Naive thymus-derived CD4-positive, alpha-beta T cell (primary cell): ENCODE results near the gene CCDC8. TPM values are rescaled to one million over a fixed set of nuclear protein-coding genes. Genes with fewer than 3 reads are reported as not detected.

ENCODE experiments used
- ATAC-seq: fragments of 150-1000 bp; cut with Tn5 transposase; 2 replicates; pipeline ENCODE4 v1.10.0; 2021; ENCODE audit warnings: mild to moderate bottlenecking, moderate library complexity
- CTCF ChIA-PET: fragments of 350-600 bp; sonication (Branson Sonifier 250); formaldehyde crosslinking; loops from one replicate; lab custom pipeline; 2021; ENCODE audit warnings: antibody characterized with exemption; lab: Charles Lee
- POLR2A ChIA-PET: fragments of 350-600 bp; sonication (Branson Sonifier 250); formaldehyde crosslinking; loops from one replicate; lab custom pipeline; 2021; ENCODE audit warnings: antibody characterized with exemption, inconsistent platforms; lab: Charles Lee
- DNase-seq, 9 donors: peaks; one replicate each; pipeline versions ENCODE4 v3.0.0 to v3.0.0-alpha.2; 2020 to 2022; ENCODE audit warnings: mixed read lengths in 1 of 9
- H3K27ac ChIP-seq: one replicate; pipeline ENCODE4 v1.7.0; 2013; ENCODE audit warnings: mild to moderate bottlenecking, low read depth, low read length, moderate library complexity
- H3K27me3 ChIP-seq, 2 donors: one replicate each; pipeline ENCODE4 v1.7.0; 2013; ENCODE audit warnings: low read length in 2 of 2, mild to moderate bottlenecking in 2 of 2, moderate library complexity in 2 of 2; ENCODE audit not compliant: control insufficient read depth in 2 of 2, insufficient read depth in 2 of 2
- H3K36me3 ChIP-seq, 3 experiments: 1 replicate in 2 of 3; 2 replicates in 1 of 3; pipeline ENCODE4 v1.7.0; 2013; ENCODE audit warnings: low read length in 3 of 3, mild to moderate bottlenecking in 3 of 3, moderate library complexity in 1 of 3; ENCODE audit not compliant: insufficient read depth in 3 of 3, control insufficient read depth in 2 of 3
- H3K4me1 ChIP-seq, 2 donors: one replicate each; pipeline ENCODE4 v1.7.0; 2013; ENCODE audit warnings: low read length in 2 of 2, mild to moderate bottlenecking in 2 of 2, moderate library complexity in 1 of 2; ENCODE audit not compliant: control insufficient read depth in 2 of 2, insufficient read depth in 2 of 2
- H3K4me3 ChIP-seq: 2 replicates; pipeline ENCODE4 v1.7.0; 2013; ENCODE audit warnings: mild to moderate bottlenecking, low read length
- H3K9me3 ChIP-seq, 3 experiments: 1 replicate in 2 of 3; 2 replicates in 1 of 3; pipeline ENCODE4 v1.7.0; 2013; ENCODE audit warnings: low read length in 3 of 3; ENCODE audit not compliant: control insufficient read depth in 2 of 3
- H3K27ac Mint-ChIP-seq, 9 donors: one replicate each; pipeline ENCODE4 v1.8.0; 2020 to 2022; ENCODE audit warnings: mixed read lengths in 9 of 9, mild to moderate bottlenecking in 8 of 9, moderate library complexity in 5 of 9, inconsistent platforms in 2 of 9
- H3K27me3 Mint-ChIP-seq, 5 donors: one replicate each; pipeline ENCODE4 v1.8.0; 2021 to 2022; ENCODE audit warnings: mixed read lengths in 5 of 5, mild to moderate bottlenecking in 1 of 5
- H3K36me3 Mint-ChIP-seq, 5 donors: one replicate each; pipeline ENCODE4 v1.8.0; 2020 to 2022; ENCODE audit warnings: mixed read lengths in 5 of 5, mild to moderate bottlenecking in 3 of 5, inconsistent platforms in 1 of 5
- H3K4me1 Mint-ChIP-seq, 7 donors: one replicate each; pipeline ENCODE4 v1.8.0; 2020 to 2022; ENCODE audit warnings: mixed read lengths in 7 of 7, mild to moderate bottlenecking in 3 of 7, inconsistent platforms in 1 of 7
- H3K4me3 Mint-ChIP-seq, 10 donors: one replicate each; pipeline ENCODE4 v1.8.0; 2020 to 2022; ENCODE audit warnings: mild to moderate bottlenecking in 10 of 10, mixed read lengths in 10 of 10, moderate library complexity in 6 of 10, inconsistent platforms in 2 of 10
- H3K9me3 Mint-ChIP-seq, 11 donors: one replicate each; pipeline ENCODE4 v1.8.0; 2020 to 2022; ENCODE audit warnings: mixed read lengths in 11 of 11, mild to moderate bottlenecking in 4 of 11, inconsistent platforms in 1 of 11, moderate library complexity in 1 of 11
- intact Hi-C, 2 donors: fragments of 100-400 bp; cut with micrococcal nuclease; formaldehyde crosslinking; loops; one replicate each; pipeline ENCODE4 v1.15.1; 2023
- polyA plus RNA-seq, 2 donors: library from polyadenylated mRNA; unstranded; fragments of 300-500 nt; fragmentation: Illumina TruSeq; gene quantifications; one replicate each; pipeline ENCODE4 v1.2.3, GENCODE V29; 2021
- total RNA-seq, 6 experiments: library from RNA in 5 of 6; stranded (reverse) in 5 of 6; gene quantifications; 1 replicate in 5 of 6; 2 replicates in 1 of 6; pipeline ENCODE4 v1.2.3 and lab custom pipeline; 2021 to 2026

The CCDC8 gene
- total and polyA plus RNA-seq, 7 experiments from 2014 or later, result not detected

DNA sequence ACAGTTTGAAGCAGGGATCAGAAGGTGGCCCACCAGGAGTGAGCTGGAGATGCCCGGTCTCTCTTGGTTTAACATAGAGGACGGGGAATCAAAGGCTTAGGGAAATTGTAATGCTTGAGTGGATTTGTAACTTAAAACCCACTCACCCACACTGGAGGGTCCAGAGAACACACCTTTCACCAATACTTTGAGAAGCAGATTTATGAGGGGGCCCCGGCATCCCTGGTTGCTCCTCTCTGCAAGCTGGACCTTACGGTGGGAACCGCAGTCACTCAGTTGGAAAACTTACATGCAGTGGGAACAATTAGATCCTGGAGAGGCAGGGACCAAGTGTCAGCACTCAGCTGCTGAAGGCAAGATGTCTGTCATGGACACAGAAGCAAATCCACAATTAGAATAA is 45.9 kb downstream of the CCDC8 start:
- DNase-seq (no peak), ATAC-seq (no peak)
- Histone ChIP-seq H3K27ac (no peak overlapping the region), H3K4me1 (peaks cover 4 to 8% of the 10 kb centered on the region in 2 donors), H3K36me3 (peaks cover 0 to 23% (median 0%) of the 10 kb centered on the region in 3 experiments), H3K9me3 (no peaks in the 10 kb centered on the region), H3K27me3 (no peaks in the 10 kb centered on the region), H3K4me3 (no peak overlapping the region)
- peak overlapping the region in 1 of 9 donors; percentile 21 for H3K27ac Mint-ChIP-seq
- no peak overlapping the region for H3K4me3 Mint-ChIP-seq
- H3K36me3 Mint-ChIP-seq, result peaks cover 5 to 29% (median 11%) of the 10 kb centered on the region in 5 donors
- ChIA-PET CTCF (interaction anchor here (0.9 kb wide), 1 partner anchor 21 kb away, joined by 3 read pairs; the partner anchor contains the start of gene PPP5C), POLR2A (no interaction called here)
- H3K4me1 Mint-ChIP-seq, result peaks cover 22 to 65% (median 52%) of the 10 kb centered on the region in 7 donors
- no peaks in the 10 kb centered on the region for H3K27me3 Mint-ChIP-seq
- intact Hi-C loops, result no loop called here
- no peaks in the 10 kb centered on the region for H3K9me3 Mint-ChIP-seq

DNA sequence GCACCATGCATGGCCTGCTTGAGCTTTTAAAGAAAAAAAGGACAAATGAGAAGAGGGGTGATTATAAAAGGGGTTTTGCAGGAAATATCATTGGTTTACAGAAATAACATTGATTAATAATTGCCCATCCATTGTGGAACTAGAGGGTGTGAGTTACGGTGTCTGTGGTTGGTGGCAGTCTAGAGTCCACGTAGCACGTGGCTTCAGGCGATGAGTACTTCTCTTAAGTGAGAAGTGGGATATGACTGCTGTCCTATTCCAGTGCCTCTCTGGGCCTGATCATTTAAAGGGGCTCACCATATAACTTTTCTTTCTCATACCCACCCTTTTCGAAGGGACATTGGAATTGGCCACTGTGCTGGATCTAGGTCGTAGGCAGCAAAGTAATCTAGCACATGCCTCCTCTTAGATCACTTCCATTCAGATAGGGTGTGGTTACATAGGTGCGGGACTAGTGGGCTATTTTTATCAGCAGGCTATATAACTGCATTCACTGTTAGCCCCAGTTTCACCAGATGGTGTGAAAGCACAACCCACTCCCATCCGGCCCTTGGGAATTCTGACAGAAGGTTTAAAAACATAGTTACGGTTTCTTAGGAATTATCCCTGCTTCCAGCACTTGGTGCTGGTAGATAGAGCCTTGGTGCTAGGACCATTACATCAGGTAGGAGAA is 46.6 kb downstream of the CCDC8 start:
- ATAC-seq (no peak), DNase-seq (no peak)
- POLR2A ChIA-PET, result no interaction called here
- Histone ChIP-seq H3K36me3 (peaks cover 0 to 23% (median 0%) of the 10 kb centered on the region in 3 experiments), H3K4me3 (no peak overlapping the region), H3K27ac (no peak overlapping the region), H3K9me3 (no peaks in the 10 kb centered on the region), H3K27me3 (no peaks in the 10 kb centered on the region), H3K4me1 (peaks cover 4 to 12% of the 10 kb centered on the region in 2 donors)
- Mint-ChIP-seq H3K4me1 (peaks cover 20 to 63% (median 51%) of the 10 kb centered on the region in 7 donors), H3K4me3 (no peak overlapping the region), H3K27me3 (no peaks in the 10 kb centered on the region), H3K27ac (peak overlapping the region in 1 of 9 donors; percentile 21), H3K36me3 (peaks cover 7 to 29% (median 11%) of the 10 kb centered on the region in 5 donors), H3K9me3 (no peaks in the 10 kb centered on the region)
- intact Hi-C loops, result no loop called here
- CTCF ChIA-PET, result interaction anchor here (0.6 kb wide), 1 partner anchor 175 kb away, joined by 3 read pairs; no protein-coding TSS in a partner anchor

GRCh38 chr19:46365561-46365960 is 47.8 kb downstream of the CCDC8 start:
- no peaks in the 10 kb centered on the region for H3K27me3 ChIP-seq
- no peak for ATAC-seq
- H3K4me3 ChIP-seq, result no peak overlapping the region
- H3K4me1 ChIP-seq, result peaks cover 8% of the 10 kb centered on the region in 2 donors
- peaks cover 18 to 60% (median 47%) of the 10 kb centered on the region in 7 donors for H3K4me1 Mint-ChIP-seq
- peaks cover 7 to 25% (median 11%) of the 10 kb centered on the region in 5 donors for H3K36me3 Mint-ChIP-seq
- peak overlapping the region in 1 of 9 donors; percentile 55 for H3K27ac Mint-ChIP-seq
- H3K9me3 Mint-ChIP-seq, result no peaks in the 10 kb centered on the region
- H3K27me3 Mint-ChIP-seq, result no peaks in the 10 kb centered on the region
- no peaks in the 10 kb centered on the region for H3K9me3 ChIP-seq
- intact Hi-C loops, result no loop called here
- ChIA-PET POLR2A (no interaction called here), CTCF (interaction anchor here (0.6 kb wide), 1 partner anchor 192 kb away, joined by 3 read pairs; no protein-coding TSS in a partner anchor)
- no peak overlapping the region for H3K27ac ChIP-seq
- no peak for DNase-seq
- peaks cover 0 to 23% (median 0%) of the 10 kb centered on the region in 3 experiments for H3K36me3 ChIP-seq
- no peak overlapping the region for H3K4me3 Mint-ChIP-seq

- Mint-ChIP-seq H3K9me3 (no peaks in the 10 kb centered on the region), H3K4me1 (peaks cover 18 to 62% (median 51%) of the 10 kb centered on the region in 7 donors), H3K4me3 (no peak overlapping the region), H3K27ac (no peak overlapping the region), H3K27me3 (no peaks in the 10 kb centered on the region), H3K36me3 (peaks cover 7 to 25% (median 11%) of the 10 kb centered on the region in 5 donors)
- ChIA-PET POLR2A (interaction anchor here (1.5 kb wide), 1 partner anchor 11 kb away, joined by 5 read pairs; no protein-coding TSS in a partner anchor), CTCF (no interaction called here)
- Histone ChIP-seq H3K4me1 (peaks cover 8 to 10% of the 10 kb centered on the region in 2 donors), H3K27me3 (no peaks in the 10 kb centered on the region), H3K4me3 (no peak overlapping the region), H3K27ac (no peak overlapping the region), H3K9me3 (no peaks in the 10 kb centered on the region), H3K36me3 (peaks cover 0 to 23% (median 0%) of the 10 kb centered on the region in 3 experiments)
- ATAC-seq (no peak), DNase-seq (no peak)
- intact Hi-C loops, result no loop called here
Measured at GRCh38 chr19:46364359-46364758, 49.0 kb downstream of the CCDC8 start.

GRCh38 chr19:46361915-46362314 is 51.4 kb downstream of the CCDC8 start:
- no peak overlapping the region for H3K27ac ChIP-seq
- peak; percentile 70 for ATAC-seq
- no peaks in the 10 kb centered on the region for H3K27me3 ChIP-seq
- H3K4me3 ChIP-seq, result peak overlapping the region; percentile 25
- H3K4me3 Mint-ChIP-seq, result peak overlapping the region; percentile 64 to 92 (median 80)
- peaks cover 8 to 10% of the 10 kb centered on the region in 2 donors for H3K4me1 ChIP-seq
- ChIA-PET POLR2A (no interaction called here), CTCF (no interaction called here)
- peaks cover 4 to 26% (median 15%) of the 10 kb centered on the region in 5 donors for H3K36me3 Mint-ChIP-seq
- peaks cover 0 to 21% (median 0%) of the 10 kb centered on the region in 3 experiments for H3K36me3 ChIP-seq
- H3K9me3 ChIP-seq, result no peaks in the 10 kb centered on the region
- peak in 6 of 9 donors; percentile 37 to 73 (median 68) for DNase-seq
- intact Hi-C loops, result loop anchor here (1.0 kb wide), 1 partner anchor 15 kb away; the partner anchor contains the start of gene PPP5C (in 2 of the 2)
- peaks cover 22 to 72% (median 59%) of the 10 kb centered on the region in 7 donors for H3K4me1 Mint-ChIP-seq
- H3K27ac Mint-ChIP-seq, result peak overlapping the region in 6 of 9 donors; percentile 9 to 63 (median 28)
- no peaks in the 10 kb centered on the region for H3K9me3 Mint-ChIP-seq
- no peaks in the 10 kb centered on the region for H3K27me3 Mint-ChIP-seq
